NCI-H2107 treated with DMSO at 0.1 percent for 48 hours (cell line): ENCODE measurements around the gene GSC2.

ENCODE experiments used
- DNase-seq: peaks from one replicate; lab custom pipeline; 2025; ENCODE audit not compliant: unreplicated experiment; lab: John Stamatoyannopoulos, UW

Gene GSC2, protein sequence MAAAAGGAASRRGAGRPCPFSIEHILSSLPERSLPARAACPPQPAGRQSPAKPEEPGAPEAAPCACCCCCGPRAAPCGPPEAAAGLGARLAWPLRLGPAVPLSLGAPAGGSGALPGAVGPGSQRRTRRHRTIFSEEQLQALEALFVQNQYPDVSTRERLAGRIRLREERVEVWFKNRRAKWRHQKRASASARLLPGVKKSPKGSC

DNA sequence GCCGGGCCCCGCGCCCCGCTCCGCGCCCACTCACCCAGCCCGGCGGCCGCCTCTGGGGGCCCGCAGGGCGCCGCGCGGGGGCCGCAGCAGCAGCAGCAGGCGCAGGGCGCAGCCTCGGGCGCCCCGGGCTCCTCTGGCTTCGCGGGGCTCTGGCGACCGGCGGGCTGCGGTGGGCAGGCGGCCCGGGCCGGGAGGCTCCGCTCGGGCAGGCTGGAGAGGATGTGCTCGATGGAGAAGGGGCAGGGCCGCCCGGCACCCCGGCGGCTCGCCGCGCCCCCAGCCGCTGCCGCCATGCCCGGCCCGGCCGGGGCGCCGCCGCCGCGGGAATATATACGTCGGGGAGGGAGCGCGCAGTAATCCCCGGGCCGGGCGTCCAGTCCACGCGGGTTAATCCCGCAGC is at the start of gene GSC2:
Gene GSC2 (minus strand): TSS at position 302 of the 400 bp plus-strand sequence. CDS start 9 bp downstream, at position 293.
- DNase-seq: no peak

DNA sequence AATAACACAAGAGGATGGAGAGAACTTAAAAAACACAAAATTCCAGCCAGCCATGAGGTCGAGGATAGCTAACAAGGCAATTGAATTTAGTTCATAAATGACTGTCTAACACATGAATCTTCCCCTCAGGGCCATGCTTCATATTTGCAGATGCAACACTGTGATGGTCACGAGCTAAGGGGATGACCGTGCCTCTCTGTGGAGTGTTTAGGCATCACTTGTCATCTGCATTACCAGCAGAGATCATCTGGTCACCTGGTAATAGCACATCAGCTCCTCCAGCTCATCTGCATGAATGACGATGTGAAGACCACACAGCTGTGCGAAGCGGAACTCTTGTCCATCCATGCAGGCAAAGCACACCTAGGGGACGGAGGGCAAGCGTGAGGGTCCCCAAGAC is 49.4 kb upstream of the GSC2 start:
- DNase-seq: no peak

DNA sequence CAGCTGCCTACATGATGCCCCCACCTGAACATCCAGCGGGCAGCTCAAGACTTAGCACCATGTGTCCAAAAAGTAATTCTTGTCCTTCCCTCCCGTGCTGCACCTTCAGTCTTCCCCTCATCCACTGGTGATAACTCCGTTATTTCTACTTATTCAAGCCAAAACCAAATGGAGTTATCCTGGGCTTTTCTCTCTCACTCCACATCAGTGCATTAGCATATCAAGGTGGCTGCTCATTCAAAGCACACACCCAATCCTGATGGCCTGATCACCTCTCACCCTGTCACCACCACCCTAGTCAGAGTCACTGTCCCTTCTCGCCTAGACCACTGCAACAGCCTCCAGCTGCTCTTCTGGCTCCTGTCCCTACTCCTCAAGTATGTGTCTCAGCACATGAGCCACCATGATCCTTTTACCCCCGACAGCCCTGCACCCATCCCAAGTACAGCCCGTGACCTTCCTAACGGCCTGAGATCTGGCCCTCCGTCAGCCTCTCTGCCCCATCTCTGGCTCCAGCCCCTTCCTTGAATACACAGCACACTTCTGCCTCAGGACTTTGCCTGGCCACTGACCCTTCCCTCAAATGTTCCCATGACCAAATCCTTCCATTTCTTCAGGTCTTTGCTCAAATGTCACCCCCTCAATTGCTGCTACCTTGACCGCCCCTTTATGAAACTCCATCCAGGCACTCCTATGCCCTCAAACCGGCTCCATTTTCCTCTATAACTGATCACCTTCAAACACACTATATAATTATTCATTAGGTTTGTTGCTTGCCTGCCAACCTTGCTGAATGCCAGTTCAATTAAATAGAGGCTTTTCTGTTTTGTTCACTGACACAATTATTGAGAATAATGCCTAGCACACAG is 48.1 kb upstream of the GSC2 start:
- no peak for DNase-seq

DNA sequence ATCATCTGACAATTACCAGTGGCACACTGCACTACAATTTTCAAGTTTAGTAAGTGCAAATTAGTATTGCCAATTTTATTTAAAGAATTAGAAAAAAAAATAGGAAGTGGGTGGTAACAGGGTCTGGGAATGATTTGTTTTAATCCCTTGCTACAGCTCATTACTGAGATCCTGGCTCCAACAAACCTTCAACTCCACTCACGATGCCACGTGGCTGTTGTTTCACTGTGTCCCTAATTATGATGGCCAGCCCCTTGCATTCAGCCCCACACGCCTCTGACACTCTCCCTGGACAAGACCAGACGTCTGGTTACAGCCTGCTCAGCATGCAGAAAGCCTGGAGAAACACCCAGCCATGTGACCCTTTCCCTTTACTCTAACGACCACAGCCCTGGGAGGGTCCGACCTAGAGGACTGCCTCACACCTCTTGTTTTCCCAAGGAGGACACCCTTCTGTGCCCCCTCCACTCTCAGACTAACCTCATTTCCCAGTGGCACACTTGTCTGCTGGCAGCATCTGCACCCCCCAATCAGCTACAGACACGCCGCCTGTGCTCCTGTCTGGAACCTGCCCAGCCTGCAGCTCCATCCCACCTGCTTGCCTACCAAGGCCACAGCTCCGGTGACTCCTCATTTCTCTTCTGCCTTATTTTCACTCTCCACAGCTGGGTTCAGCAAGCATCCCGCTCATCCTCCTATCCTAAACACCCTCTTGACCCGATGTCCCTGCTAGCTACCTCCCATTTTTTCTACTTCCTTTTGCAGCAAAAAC is 46.9 kb upstream of the GSC2 start:
- no peak for DNase-seq

DNA sequence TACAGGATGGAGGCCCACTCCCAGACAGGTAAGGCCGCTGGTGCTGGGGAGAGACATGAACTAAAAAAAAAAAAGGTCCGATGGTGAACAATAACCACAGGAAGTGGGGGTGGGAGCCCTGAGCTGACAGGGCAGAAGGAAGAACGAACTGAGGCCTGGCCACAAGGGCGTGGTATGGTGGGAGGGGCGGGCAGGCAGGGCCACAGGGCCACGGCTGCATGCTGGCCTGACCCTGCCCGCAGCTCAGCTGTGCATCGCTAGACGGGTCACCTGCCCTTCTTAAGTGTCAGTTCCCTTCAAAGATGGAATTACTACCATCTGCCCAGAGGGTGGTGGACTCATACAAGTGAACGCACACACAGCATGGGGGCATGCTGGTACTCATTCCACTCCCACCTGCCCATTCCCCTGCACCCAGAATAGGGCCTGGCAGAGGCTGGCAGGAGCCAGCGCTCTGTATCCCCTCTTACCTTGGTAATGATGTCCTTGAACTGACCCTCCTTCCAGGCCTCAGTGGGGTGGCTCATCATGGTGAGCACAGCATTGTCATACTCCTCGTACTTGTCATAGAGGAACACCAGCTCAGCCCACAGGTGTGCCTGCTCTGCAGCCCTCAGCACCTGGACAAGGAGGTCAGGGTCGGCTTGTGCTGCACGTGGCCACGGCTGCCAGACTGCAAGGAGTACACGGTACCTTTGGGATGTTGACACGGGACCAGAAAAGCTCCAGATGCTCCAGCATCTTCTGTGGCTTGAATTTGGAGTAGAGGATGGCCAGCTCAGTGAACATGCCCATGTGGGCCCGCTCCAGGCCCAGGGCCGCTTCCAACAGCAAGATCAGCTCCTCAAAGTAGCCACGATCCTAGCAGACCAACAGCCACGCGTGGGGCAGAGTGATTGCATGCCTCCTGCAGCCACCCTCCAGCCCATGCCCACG is 46.0 kb upstream of the GSC2 start:
- DNase-seq: no peak

DNA sequence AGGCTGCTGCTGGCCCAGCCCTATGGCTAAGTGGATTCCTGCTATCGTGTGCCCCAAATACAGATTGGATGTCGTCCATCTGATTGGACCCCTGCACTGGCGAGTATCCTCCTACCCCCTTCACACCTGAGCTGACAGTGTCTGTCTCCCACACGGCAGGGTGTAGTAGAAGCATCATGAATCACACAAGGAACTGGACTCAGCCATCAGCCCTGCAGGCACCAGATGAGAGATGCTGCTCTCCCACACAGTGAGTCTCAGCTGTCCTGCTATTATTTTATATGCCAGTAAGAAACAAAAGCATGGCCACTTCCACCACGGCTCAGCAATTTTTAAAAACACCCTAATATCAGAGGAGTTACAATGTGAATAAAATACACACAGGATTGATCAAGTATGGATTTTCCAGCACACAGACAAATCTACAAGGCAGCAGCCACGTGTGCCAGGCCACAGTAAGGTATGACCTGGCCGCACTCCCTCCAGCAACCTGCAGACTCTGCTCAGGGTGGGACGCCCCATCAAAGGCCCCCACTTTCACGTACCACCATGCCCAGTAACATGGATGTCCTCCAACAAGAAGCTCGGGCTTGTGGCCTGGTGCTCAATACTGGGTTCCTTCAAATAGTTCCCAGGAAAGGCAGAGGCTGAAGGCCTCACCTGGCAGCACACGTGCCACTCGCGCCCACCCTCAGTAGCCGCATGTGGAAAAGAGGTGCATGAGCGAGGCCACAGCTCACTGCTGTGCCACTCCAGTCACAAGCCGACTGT is 44.9 kb upstream of the GSC2 start:
- no peak for DNase-seq

DNA sequence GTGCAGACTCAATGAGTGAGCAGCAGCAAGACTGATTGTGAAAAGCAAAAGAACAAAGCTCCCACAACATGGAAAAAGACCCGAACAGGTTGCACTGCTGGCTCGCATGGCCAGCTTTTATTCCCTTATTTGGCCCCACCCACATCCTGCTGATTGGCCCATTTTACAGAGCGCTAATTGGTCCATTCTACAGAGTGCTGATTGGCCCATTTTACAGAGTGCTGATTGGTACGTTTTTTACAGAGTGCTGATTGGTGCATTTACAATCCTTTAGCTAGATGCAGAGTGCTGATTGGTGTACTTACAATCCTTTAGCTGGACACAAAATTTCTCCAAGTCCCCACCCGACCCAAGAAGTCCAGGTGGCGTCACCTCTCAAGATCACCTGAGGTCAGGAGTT is 43.8 kb upstream of the GSC2 start:
- no peak for DNase-seq

DNA sequence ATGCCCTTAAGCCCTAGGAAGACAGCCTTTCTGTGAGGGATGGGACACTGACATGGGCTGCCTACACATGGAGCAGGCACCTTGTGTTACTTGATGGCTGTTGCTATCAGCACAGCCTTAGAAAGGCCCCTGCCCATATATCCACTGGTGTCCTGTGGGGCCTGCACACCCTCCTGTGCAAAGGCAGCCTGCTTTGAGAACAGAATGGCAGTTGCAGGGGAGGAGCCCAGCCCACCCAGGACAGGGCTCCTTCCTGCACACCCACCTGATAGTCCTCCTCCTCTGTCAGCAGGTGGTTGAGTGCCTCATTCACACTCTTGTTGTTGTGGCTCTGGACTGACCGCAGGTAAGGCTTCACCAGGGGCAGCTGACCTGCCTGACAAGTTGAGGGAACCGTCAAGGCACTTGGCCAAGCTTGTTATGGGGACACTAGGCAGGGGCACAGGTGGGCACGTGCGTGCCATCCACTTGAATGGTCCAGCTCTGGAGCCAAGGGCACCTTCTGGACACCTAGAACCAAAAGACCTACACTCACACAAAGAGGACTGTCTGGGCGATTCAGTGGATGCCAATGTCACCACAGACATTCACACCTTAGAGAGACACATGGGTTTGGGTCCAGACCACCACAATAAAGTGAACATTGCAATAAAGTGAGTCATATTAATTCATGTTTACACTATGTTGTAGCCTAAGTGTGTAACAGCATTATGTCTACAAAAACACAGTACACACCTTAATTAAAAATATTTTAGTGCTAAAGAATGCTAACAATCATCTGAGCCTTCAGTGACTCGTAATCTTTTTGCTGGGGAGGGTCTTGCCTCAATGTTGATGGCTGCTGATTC is 37.8 kb upstream of the GSC2 start:
- no peak for DNase-seq

DNA sequence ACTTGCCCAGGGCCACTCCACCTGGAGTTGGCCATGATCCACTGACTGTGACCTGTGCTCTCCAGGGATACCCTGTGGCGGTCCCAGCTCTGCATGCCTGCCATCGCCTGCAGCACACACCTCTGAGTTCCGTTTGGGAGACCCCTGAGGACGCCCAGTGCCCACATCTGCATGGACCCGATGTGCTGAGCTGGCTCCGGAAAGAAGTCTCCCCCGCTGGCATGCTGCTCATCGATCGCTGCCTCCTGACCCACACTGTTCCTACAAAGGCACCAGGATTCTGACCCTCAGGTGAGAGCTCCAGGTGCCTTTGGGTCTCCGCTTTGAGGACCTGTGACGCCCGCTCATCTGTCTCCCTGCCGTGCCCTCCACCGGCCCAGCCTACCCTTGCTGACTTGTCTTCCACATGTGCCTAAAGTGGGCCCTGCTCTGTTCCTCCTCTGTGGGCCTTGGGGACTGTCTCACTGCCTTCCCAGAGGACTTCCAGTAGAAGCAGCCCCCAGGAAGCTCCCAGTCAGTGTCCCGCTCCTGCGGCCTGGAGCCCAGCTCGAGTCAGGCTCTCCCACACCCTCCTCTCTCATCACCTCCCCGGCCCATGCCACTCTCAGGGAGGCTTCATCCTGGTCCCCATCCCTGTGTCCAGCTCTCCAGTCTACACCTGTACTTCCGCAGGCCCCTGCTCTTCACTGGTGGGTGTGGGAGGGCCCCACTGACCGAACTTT is 34.3 kb upstream of the GSC2 start:
- no peak for DNase-seq

DNA sequence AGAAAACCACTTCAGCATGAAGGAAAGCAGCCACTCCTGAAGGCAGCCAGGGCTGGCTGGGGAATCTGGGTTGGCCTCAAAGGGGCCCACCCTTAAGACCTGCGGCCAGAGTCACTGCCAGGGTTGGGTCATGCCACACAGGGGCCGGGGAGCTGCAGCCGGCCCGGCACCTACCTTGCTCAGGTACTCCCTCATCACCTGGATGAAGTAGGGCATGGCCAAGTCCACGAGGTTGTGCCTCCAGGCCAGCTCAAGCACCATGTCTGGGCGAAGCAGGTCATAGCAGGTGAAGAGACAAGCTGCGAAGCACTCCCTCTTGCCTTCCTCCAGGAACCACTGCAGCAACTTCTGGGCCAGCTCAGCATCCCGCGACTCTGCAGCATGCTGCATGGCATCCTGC is 33.1 kb upstream of the GSC2 start:
- no peak for DNase-seq

DNA sequence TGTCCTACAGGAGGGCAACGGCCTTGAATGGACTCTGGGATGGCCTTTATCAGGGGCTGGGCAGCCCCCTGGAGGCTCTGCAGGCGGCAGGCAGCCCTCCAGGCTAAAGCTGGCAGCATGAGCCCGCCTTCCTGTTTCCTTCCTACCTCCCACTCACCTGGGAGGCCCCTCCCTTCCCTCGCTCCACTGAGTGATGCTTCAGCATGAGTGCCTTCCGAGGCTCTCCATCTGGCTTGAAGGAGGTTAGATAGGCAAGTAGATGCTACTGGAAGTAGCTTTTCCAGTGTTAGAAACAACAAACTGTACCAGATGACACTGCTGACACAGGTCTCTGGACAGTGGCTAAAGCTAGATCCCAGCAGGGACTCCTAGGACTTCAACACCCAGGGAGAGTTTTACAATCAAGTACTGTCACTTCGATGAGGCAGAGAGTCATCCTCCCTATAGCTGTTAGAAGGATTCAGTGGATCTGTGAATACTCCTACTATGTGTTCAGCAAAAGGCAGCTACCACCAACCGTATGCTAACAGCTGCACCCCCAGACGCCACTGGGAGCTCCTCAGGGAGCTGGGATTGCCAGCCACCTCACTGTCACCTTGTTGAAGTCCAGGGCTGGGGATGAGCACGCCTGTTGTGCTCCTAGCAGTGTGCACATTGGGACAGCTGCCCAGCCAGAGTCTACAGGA is 32.5 kb upstream of the GSC2 start:
- DNase-seq: no peak

DNA sequence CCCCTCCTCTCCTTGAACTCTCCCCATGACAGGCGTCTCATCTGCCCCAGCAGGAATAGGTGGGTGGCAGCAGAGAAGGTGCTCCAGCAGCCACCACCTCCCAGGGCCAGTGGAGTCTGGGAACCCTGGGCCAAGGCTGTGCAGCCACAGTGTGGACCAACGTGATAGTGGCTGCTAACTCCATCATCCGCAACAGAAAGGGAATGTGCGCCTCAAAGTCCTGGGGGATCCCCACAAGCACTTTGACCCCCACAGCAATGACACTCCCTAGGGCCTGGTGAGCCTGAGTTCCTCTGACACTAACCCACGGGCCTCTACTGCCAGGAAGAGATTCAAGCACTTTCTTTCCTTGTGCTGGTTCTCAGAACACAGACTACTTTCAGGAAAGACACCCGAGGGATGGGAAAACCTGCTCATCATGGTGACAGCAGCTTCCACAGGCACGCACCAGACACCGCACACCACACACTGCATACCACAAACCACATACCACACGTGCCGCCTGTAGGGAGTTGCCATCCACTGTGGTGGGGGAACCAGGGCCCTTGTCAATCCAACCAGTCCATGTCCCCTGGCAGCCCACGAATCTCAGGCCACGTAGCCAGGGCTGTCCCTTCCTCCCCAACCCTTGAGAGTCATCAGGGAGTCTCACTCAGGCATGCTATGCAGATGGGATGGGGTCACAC is 31.8 kb upstream of the GSC2 start:
- DNase-seq: no peak

DNA sequence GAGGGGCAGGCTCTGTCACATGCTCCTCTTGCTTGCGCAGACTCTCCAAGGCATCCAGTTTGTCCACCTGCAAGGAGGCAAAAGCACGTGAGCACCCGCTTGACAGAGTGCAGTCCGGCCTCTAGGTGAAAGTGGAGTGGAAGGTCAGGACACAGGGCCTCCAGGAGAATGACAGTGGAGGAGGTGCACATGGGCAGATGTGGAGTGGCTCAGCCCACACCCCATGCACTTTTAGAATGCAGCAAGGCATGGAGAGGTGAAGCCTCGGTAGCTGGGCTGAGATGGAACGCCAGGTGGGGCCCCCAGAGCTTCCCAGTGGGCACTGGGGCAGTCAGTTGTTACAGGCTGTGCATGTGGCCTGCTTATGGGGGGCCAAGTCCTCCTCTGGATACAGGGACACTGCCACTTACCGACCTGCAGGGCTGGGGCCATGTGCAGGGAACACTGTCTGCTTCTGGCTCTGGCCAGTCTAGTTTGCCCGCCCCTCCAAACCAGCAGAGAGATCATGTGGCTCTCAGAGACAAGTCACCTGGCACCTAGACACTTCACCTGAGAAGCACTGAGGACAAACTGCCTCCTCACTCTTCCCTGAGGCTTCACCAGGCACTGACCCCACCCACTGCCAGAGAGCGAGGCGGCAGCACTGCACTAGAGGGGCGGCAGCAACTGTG is 30.8 kb upstream of the GSC2 start:
- DNase-seq: no peak

DNA sequence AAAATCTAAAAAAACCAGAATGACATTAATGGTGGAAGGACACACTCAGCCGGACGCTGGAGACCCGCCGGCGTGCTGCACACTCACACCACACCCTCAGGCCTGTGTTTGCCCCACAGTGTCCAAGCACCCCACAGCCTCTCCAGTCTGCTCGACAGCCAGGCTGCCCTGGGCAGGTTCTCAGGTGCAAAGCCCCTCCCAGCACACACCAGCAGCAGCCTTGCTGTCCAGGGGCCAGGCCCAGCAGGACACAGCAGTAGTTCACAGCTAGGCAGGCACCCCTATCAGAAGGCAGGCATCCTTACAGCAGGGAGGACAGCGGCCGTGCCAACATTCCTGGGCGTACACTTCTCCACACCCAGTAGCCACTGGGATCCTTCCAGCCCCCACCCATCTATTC is 30.1 kb upstream of the GSC2 start:
- DNase-seq: no peak

DNA sequence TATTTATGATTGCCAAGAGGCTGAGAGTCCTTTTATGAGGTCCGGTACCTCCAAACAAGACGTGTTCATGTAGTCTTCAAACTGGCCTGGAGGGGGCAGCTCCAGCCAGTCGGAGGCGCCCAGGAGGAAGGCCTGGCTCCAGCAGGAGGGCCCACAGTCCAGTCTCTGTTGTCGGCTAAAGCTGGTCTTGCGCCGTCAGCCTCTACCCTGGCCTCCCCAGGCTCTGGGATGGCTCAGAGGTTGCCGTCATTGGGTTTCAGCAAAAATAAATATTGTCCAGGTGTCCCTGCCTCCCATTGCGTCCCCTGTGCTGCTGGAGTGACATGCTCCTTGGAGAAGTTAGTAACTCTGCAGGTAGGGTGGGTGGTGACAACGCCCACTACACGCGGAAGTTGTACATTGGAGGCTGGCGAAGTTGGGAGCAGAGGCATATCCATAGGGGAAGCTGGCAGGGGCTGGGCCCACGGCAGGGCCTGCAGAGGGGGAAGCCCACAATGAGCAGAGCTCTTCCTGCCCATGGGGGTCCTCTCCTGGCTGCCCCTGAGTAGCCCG is 29.5 kb upstream of the GSC2 start:
- DNase-seq: peak; percentile 24

DNA sequence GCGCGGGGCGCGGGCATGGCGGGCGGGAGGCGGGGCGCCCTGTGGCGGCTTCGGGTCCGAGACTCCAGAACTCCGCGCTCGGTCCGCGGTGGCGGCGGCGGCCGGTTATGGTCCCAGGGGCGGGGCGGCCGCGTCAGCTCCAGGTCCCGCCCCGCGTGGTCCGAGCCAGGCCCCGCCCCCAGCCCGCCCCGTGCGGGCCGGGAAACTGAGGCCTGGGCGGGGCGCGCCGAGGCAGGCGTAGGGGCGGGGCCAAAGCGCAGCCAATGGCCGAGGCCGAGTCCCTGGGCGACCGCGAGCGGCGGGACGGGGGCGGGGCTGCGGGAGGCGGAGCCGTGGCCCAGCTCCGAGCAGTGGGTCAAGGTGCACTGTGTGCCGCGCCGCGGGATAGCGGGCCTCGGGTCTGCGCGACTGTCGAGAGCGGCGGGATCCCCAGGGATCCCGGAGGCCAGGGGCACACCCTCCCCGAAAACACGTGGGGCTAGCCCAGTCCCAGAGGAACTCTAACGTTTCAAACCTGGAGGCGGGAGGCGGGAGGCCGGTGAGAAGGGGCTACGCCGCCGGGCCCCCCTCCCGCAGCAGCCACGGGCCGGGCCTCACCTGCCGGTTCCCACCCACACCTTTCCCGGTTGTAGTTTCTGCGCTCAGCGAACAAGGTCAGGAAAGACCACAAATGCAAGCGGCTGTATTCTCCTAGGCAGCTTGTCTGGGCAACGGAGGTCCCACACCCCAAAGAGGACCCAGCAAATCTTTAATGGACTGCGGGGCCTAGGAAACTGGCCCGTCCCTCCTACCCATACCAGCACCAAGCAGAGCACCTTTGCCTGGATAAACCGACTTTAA is 28.8 kb upstream of the GSC2 start, which contains the start of gene SLC25A1:
Gene SLC25A1 (minus strand): TSS at position 80 of the 840 bp plus-strand sequence. CDS start 63 bp downstream, at position 17.
- DNase-seq: peak; percentile 28
